ENCODE measurements around the gene ARRB2. TPM values are rescaled to one million over a fixed set of nuclear protein-coding genes. Genes with fewer than 3 reads are reported as not detected.

Gene ARRB2
- total RNA-seq, 1 experiment from 2014 or later: 75.3 TPM

DNA sequence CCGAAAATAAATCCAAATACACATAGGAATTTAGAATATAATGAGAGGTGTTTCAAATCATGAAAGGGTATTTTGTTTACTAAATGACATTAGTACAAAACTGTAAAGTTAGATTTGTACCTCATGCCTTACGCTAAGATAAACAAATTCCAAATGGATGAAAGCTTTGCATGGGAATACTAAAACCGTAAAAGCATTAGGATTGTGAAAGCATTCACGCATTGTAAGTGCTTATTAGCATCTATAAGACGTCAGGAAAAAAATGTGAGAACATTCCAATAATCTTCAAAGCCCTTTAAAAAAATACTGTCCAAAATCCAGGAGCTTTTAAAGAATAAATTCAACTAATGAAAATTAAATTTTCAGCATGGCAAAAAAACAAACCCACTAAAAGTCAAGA lies 44.1 kb upstream of the ARRB2 start:
- Mint-ChIP-seq H3K36me3 (ENCODE audit: insufficient read depth in 1 of 3, low read depth in 3 of 3) (peaks cover 6 to 19% (median 11%) of the 10 kb centered on the region in 3 experiments), H3K4me3 (no peak overlapping the region), H3K27ac (no peak overlapping the region; a peak in 1 of 7 replicates), H3K4me1 (peaks cover 10 to 13% of the 10 kb centered on the region in 2 experiments), H3K9me3 (no peaks in the 10 kb centered on the region), H3K27me3 (ENCODE audit: low read depth) (peaks cover 4% of the 10 kb centered on the region)
- H2BK20ac ChIP-seq (ENCODE audit: low read depth, low read length, poor library complexity, severe bottlenecking): no peak overlapping the region
- H3K4me1 ChIP-seq (ENCODE audit: insufficient read depth, low read length): no peaks in the 10 kb centered on the region; the same call in 1 of the 2 replicates
- no peak overlapping the region for H2BK12ac ChIP-seq (ENCODE audit: insufficient read length, low read depth, low read length)
- H2AK5ac ChIP-seq (ENCODE audit: insufficient read length, low read length): no peak overlapping the region
- TF ChIP-seq, protein P1, sequence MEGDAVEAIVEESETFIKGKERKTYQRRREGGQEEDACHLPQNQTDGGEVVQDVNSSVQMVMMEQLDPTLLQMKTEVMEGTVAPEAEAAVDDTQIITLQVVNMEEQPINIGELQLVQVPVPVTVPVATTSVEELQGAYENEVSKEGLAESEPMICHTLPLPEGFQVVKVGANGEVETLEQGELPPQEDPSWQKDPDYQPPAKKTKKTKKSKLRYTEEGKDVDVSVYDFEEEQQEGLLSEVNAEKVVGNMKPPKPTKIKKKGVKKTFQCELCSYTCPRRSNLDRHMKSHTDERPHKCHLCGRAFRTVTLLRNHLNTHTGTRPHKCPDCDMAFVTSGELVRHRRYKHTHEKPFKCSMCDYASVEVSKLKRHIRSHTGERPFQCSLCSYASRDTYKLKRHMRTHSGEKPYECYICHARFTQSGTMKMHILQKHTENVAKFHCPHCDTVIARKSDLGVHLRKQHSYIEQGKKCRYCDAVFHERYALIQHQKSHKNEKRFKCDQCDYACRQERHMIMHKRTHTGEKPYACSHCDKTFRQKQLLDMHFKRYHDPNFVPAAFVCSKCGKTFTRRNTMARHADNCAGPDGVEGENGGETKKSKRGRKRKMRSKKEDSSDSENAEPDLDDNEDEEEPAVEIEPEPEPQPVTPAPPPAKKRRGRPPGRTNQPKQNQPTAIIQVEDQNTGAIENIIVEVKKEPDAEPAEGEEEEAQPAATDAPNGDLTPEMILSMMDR (conservative IDR thresholded peaks at IDR 0.05): no peak
- no peak overlapping the region for H2BK120ac ChIP-seq (ENCODE audit: low read depth, low read length, poor library complexity, severe bottlenecking)
- no peaks in the 10 kb centered on the region for H3K79me1 ChIP-seq (ENCODE audit: insufficient read depth, low read depth, low read length, poor library complexity, severe bottlenecking)
- H3K4ac ChIP-seq (ENCODE audit: low read depth, low read length): no peak overlapping the region
- H3K79me2 ChIP-seq (ENCODE audit: insufficient read depth, low read length): no peaks in the 10 kb centered on the region
- no peaks in the 10 kb centered on the region for H4K20me1 ChIP-seq (ENCODE audit: control insufficient read depth, insufficient read depth, insufficient read length)
- no peak overlapping the region for H3K23ac ChIP-seq (ENCODE audit: insufficient read length, low read depth, low read length)
- no peaks in the 10 kb centered on the region for H3K23me2 ChIP-seq (ENCODE audit: insufficient read length, low read depth, low read length, poor library complexity, severe bottlenecking)
- no peak overlapping the region for H2BK5ac ChIP-seq (ENCODE audit: insufficient read length, low read length)
- no peak for DNase-seq
- no CpG with 5 or more reads among the region's 5 CpGs for WGBS (ENCODE audit: extremely low coverage, insufficient read length, low lambda C conversion rate)
- H3K56ac ChIP-seq (ENCODE audit: insufficient read length, low read depth, low read length): no peak overlapping the region
- H3K27ac ChIP-seq (ENCODE audit: insufficient read length, low read depth, low read length): no peak overlapping the region
- H3K9ac ChIP-seq (ENCODE audit: extremely low read depth, insufficient read length, low read length): no peak overlapping the region
- no peak overlapping the region for H4K91ac ChIP-seq (ENCODE audit: insufficient read length, low read depth, low read length)
- H3K14ac ChIP-seq (ENCODE audit: insufficient read depth, low read length): no peak overlapping the region
- no peak overlapping the region for H3K18ac ChIP-seq (ENCODE audit: insufficient read length, low read depth, low read length)
- no peak overlapping the region for H2BK15ac ChIP-seq (ENCODE audit: low read depth, low read length)
- H4K5ac ChIP-seq (ENCODE audit: insufficient read length, low read depth, low read length): no peak overlapping the region
- no peak overlapping the region for H2AFZ ChIP-seq (ENCODE audit: low read length)
- H3K4me2 ChIP-seq (ENCODE audit: insufficient read depth, insufficient read length, low read length): no peak overlapping the region
- H4K8ac ChIP-seq (replicated peaks; ENCODE audit: insufficient read length, low read depth, low read length): no peak overlapping the region
- no peaks in the 10 kb centered on the region for H3K9me3 ChIP-seq (ENCODE audit: control insufficient read depth, low read depth, low read length)
- H3T11ph ChIP-seq (ENCODE audit: low read length): no peak overlapping the region
- H3K27me3 ChIP-seq (ENCODE audit: insufficient read depth, low read length): no peaks in the 10 kb centered on the region
